NCI-H748 treated with DMSO at 0.1 percent for 48 hours (cell line): ENCODE data around the gene FXR2.
A peak's percentile ranks its signal among the peaks of the same experiment; 100 is the strongest.

Experiments used
- DNase-seq: peaks from one replicate; lab custom pipeline; 2025; lab: John Stamatoyannopoulos, UW

Gene FXR2

GRCh38 chr17:7587420-7588151 lies 27.1 kb downstream of the FXR2 start:
- no peak for DNase-seq

- no peak for DNase-seq
These were observed 27.9 kb downstream of the FXR2 start for GRCh38 chr17:7586673-7587419.

DNA sequence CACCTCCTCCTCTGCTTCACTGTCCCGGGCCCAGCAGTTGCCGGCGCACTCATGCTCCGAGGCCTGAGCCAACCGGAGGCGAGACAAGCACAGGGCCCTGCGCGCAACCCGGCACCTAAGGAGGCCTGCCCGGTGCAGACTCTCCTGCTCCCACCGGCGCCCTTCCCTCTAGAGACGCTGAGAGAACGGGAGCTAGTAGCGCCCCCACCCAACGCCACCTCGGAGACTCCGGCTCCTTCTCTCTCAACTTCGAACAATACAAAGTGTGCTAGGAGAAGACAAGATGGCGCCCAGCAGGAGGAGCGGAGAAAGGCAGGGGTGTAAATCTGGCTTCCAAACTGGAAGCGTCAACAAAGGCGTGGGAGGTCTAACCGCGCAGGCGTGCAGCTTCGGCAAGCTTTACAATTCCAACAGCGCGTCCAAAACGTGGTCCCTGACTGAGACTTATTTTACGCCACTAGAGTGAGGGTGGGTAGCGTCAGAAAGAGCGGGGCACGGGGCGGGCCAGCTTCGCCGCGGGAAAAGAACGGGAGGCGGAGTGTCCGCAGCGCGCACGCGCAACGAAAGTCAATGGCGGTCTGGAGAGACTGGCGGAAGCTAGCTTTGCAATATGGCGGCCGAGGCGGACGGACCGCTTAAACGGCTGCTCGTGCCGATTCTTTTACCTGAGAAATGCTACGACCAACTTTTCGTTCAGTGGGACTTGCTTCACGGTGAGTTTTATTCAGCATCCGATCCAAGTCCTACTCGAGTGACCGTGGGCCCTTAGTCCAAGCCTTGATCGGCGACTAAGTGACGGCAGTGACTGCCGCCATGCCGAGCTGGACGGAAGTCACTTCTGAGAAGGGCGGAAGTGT lies 31.2 kb downstream of the FXR2 start, which contains the start of gene MPDU1:
MPDU1 (plus strand) TSS at position 600 of the 857 bp plus-strand sequence; CDS start at position 611, 11 bp downstream.
- peak; percentile 99 for DNase-seq

- DNase-seq, result no peak
These were observed 32.1 kb downstream of the FXR2 start for GRCh38 chr17:7582396-7583252.

DNA sequence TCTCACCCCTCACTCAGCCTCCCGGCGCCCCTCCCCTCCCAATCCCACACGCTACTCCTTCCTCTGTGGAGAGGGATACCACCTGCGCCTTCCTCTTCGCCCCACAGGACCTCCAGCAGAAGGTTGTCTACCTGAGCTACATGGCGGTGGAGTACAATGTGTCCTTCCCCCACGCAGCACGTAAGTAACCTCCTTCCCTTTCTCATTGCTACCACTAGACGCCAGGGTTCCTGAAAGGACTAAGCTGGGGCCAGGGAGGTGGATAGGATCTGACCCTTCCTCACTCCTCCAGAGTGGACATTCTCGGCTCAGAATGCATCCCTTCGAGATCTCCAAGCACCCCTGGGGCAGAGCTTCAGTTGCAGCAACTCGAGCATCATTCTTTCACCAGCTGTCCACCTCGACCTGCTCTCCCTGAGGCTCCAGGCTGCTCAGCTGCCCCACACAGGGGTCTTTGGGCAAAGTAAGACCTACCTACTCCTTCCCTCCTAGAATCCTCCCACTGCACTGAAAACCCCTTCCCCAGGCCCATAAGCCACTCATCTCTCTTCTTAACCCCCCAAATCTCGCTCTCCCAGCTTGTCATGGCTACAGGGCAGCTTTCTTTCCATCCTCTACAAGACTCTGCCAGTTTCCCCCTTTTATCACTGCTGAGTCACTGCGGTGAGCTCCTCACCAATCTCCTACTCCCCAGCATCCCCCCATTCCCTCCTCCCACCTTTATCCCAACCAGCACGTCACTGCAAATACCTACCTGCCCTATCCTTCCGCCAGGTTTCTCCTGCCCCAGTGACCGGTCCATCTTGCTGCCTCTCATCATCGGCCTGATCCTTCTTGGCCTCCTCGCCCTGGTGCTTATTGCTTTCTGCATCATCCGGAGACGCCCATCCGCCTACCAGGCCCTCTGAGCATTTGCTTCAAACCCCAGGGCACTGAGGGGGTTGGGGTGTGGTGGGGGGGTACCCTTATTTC lies 33.8 kb downstream of the FXR2 start:
- DNase-seq, result no peak

- DNase-seq, result no peak
These were observed 34.7 kb downstream of the FXR2 start for GRCh38 chr17:7579834-7580603.

DNA sequence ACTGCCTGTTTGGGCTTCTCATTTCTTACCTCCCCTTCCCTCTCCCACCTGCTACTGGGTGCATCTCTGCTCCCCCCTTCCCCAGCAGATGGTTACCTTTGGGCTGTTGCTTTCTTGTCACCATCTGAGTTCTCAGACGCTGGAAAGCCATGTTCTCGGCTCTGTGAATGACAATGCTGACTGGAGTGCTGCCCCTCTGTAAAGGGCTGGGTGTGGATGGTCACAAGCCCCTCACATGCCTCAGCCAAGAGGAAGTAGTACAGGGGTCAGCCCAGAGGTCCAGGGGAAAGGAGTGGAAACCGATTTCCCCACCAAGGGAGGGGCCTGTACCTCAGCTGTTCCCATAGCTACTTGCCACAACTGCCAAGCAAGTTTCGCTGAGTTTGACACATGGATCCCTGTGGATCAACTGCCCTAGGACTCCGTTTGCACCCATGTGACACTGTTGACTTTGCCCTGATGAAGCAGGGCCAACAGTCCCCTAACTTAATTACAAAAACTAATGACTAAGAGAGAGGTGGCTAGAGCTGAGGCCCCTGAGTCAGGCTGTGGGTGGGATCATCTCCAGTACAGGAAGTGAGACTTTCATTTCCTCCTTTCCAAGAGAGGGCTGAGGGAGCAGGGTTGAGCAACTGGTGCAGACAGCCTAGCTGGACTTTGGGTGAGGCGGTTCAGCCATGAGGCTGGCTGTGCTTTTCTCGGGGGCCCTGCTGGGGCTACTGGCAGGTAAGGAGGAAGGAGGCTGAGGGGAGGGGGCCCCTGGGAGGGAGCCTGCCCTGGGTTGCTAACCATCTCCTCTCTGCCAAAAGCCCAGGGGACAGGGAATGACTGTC lies 35.5 kb downstream of the FXR2 start, which contains the start of gene CD68:
CD68 (plus strand) TSS at position 638 of the 833 bp plus-strand sequence; CDS start at position 678, 40 bp downstream.
- no peak for DNase-seq

GRCh38 chr17:7577327-7578199 lies 37.1 kb downstream of the FXR2 start:
- no peak for DNase-seq

GRCh38 chr17:7576432-7576937 lies 38.2 kb downstream of the FXR2 start:
- no peak for DNase-seq

DNA sequence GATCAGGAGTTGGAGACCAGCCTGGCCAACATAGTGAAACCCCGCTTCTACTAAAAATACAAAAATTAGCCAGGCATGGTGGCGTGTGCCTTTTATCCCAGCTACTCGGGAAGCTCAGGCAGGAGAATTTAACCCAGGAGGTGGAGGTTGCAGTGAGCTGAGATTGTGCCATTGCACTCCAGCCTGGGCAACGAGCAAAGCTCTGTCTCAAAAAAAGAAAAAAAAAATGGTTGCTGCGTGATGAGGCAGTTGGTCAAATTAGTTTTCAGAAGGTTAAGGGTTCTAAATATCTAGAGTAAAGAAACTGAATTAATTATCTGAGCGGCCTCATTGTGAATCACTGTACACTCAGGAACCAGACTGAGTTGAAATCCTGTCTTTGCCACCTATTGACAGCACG lies 38.7 kb downstream of the FXR2 start:
- DNase-seq, result no peak

DNA sequence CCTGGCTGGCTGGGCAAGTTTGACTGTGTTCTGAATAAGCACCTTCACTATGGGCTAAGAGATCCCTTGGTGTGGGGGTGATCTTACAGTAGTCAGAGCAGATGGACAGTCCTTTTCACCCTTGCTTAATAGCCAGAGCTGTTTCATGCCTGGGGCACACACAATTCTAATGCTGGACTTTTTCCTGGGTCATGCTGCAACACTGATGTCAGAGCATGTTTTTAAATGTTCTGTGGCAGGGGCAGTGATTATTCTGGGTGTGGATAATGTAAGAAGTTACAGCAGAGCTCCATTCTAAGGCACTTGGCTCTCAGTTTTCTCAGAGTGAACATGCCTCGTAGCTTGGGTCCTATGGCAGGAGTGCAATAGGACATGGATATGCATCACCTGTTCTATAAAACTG lies 39.2 kb downstream of the FXR2 start:
- DNase-seq, result no peak

- DNase-seq, result no peak
These were observed 40.3 kb downstream of the FXR2 start for GRCh38 chr17:7574176-7574953.

DNA sequence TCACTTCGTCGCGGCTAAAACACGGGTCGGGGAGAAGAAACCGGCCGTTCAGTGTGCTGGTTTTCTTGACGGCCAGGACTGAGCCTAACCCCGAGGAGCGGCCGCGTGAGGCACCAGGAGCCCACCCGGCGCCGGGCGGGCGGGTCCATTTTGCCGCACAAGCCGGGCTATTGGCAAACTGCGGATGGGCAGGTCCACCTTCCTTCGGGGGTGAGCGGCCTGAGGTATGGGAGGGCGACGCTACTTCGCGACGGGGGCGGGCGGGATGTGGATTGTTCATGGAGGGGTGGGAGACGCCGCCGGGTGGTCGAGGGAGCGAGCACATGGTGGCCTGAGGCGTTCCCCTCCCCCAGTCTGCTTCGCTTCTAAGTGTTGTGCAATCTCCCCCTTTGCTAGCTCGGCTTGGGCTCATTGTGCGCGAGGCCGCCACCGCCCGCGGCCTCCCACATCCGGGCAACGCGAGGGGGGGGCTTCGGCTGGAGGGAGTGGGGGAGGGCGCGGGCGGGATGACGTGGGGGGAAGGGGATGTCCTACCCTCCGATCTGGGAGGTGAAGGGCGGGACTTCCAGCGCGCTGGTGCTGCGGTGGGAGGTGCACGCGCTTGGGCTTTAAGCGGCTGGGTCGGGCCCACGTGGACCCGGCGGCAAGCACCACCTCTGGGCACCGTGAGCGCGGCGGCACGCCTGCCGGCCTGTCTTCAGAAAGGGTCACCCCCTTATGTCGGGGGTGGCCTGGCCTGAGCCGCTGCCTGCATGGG lies 41.2 kb downstream of the FXR2 start:
- peak; percentile 86 for DNase-seq

DNA sequence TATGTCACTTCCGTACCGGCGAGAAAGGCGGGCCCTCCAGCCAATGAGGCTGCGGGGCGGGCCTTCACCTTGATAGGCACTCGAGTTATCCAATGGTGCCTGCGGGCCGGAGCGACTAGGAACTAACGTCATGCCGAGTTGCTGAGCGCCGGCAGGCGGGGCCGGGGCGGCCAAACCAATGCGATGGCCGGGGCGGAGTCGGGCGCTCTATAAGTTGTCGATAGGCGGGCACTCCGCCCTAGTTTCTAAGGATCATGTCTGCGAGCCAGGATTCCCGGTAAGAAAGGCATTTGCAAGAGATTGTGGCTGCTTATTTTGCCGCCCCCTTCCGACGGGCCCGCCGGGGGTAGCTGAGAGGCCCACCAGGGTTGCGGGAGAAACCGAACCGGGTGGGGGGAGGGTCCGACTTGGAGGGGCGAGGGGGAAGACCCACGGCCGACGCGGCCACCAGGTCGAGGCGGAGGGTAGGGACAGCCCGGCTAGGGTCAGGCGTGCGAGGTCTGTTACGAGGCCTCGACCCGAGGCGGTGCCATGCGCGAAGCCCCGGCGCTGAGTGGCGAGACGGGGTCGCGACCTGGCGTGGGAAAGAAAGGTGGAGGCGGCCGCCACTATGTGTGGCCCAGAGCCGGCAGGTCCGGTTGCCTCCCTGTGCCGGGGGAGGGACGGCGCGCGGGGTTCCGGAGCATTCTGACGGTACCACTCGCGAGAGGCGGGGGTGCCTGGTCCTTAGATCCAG lies 41.9 kb downstream of the FXR2 start:
- peak; percentile 98 for DNase-seq

DNA sequence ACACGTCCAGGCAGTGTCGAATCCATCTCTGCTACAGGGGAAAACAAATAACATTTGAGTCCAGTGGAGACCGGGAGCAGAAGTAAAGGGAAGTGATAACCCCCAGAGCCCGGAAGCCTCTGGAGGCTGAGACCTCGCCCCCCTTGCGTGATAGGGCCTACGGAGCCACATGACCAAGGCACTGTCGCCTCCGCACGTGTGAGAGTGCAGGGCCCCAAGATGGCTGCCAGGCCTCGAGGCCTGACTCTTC lies 42.4 kb downstream of the FXR2 start:
- no peak for DNase-seq
